GM21390 (cell line): ENCODE data around the gene PLXNA4.

Experiments used
- ATAC-seq: cut with Tn5 transposase; IDR thresholded peaks from one replicate; pipeline ENCODE4 v1.9.1; 2021; ENCODE audit not compliant: unreplicated experiment

Gene PLXNA4

GRCh38 chr7:132249256-132249971 is 326.9 kb downstream of the PLXNA4 start:
- no peak for ATAC-seq

GRCh38 chr7:132248841-132249240 is 327.4 kb downstream of the PLXNA4 start:
- ATAC-seq, result no peak

- no peak for ATAC-seq
Observed at GRCh38 chr7:132247995-132248618, 328.2 kb downstream of the PLXNA4 start.

GRCh38 chr7:132246591-132246990 is 329.7 kb downstream of the PLXNA4 start:
- no peak for ATAC-seq

GRCh38 chr7:132245539-132245938 is 330.7 kb downstream of the PLXNA4 start:
- ATAC-seq, result no peak

GRCh38 chr7:132244903-132245480 is 331.3 kb downstream of the PLXNA4 start:
- ATAC-seq, result no peak

- no peak for ATAC-seq
Observed at GRCh38 chr7:132243463-132243862, 332.8 kb downstream of the PLXNA4 start.

GRCh38 chr7:132243051-132243450 is 333.2 kb downstream of the PLXNA4 start:
- ATAC-seq, result no peak

- ATAC-seq, result no peak
Observed at GRCh38 chr7:132242192-132242812, 334.0 kb downstream of the PLXNA4 start.

GRCh38 chr7:132240821-132241422 is 335.3 kb downstream of the PLXNA4 start:
- no peak for ATAC-seq

GRCh38 chr7:132240262-132240661 is 336.0 kb downstream of the PLXNA4 start:
- no peak for ATAC-seq

GRCh38 chr7:132239422-132239994 is 336.8 kb downstream of the PLXNA4 start:
- ATAC-seq, result no peak

GRCh38 chr7:132234711-132235110 is 341.6 kb downstream of the PLXNA4 start:
- no peak for ATAC-seq

GRCh38 chr7:132232406-132232805 is 343.9 kb downstream of the PLXNA4 start:
- ATAC-seq, result no peak

GRCh38 chr7:132230462-132230861 is 345.8 kb downstream of the PLXNA4 start:
- no peak for ATAC-seq

GRCh38 chr7:132228240-132228639 is 348.0 kb downstream of the PLXNA4 start:
- no peak for ATAC-seq

GRCh38 chr7:132226957-132227290 is 349.3 kb downstream of the PLXNA4 start:
- no peak for ATAC-seq

- ATAC-seq, result no peak
Observed at GRCh38 chr7:132226046-132226956, 350.0 kb downstream of the PLXNA4 start.

- no peak for ATAC-seq
Observed at GRCh38 chr7:132225216-132226030, 350.8 kb downstream of the PLXNA4 start.
